ENCODE data around the gene BCAP31.

DNA sequence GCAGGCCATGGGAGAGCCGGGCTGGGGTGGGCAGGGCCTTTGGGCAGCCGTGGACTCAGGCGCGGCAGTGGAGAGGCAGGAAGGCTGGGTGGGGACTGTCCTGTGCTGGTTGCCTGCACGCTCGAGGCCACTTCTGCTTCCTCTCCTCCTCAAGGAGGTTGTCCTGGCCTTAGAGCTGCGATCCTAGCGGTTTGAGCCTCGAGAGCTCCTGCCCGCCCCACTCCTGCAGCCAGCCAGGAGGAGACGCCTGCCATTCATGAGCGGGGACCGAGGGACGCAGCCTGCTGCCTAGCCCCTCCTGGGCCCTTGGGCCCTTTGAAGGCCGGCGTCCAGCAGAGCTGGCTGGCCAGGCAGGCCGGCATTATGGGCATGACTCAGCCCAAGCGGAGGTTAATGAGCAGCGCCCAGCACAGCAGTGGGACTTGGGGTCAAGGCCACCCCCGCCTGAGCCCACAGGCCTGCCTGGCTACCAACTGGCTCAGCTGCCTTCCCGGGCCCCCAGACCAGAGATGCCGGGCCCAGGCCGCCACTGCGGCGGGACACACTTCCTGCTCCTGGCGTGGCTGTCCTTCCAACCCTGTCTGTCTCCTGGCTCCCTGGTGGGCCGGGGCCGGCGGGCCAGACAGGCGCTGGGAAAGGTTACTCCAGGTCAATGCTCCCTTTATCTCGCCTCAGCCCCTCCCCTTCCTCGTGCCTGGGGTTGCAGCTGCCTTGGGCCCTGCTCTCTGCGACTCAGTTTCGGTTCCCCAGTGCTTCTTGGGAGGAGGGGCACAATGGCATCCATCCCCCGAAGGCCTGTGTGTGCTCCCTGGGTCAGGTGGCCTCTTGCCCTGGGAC is 2.3 kb upstream of the BCAP31 start:
- TF ChIP-seq, protein P1, sequence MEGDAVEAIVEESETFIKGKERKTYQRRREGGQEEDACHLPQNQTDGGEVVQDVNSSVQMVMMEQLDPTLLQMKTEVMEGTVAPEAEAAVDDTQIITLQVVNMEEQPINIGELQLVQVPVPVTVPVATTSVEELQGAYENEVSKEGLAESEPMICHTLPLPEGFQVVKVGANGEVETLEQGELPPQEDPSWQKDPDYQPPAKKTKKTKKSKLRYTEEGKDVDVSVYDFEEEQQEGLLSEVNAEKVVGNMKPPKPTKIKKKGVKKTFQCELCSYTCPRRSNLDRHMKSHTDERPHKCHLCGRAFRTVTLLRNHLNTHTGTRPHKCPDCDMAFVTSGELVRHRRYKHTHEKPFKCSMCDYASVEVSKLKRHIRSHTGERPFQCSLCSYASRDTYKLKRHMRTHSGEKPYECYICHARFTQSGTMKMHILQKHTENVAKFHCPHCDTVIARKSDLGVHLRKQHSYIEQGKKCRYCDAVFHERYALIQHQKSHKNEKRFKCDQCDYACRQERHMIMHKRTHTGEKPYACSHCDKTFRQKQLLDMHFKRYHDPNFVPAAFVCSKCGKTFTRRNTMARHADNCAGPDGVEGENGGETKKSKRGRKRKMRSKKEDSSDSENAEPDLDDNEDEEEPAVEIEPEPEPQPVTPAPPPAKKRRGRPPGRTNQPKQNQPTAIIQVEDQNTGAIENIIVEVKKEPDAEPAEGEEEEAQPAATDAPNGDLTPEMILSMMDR (IDR thresholded peaks at IDR 0.05), result no peak
- TF ChIP-seq EZH2 (IDR thresholded peaks at IDR 0.05; ENCODE audit: borderline replicate concordance, insufficient read depth, low read depth, low read length, poor library complexity, severe bottlenecking), result no peak
